HEK293T (cell line): ENCODE results near the gene NME8.

Experiments
- BHLHE40 ChIP-seq: fragments of 450-650 bp; IDR thresholded peaks from 2 replicates; pipeline ENCODE4 v1.6.1; 2016; ENCODE audit warnings: mild to moderate bottlenecking, moderate library complexity, borderline replicate concordance
- CTBP1 ChIP-seq: fragments of 450-650 bp; IDR thresholded peaks from 2 replicates; pipeline ENCODE4 v1.6.1; 2016; ENCODE audit warnings: borderline replicate concordance
- FOXA1 ChIP-seq: fragments of 450-650 bp; IDR thresholded peaks from 2 replicates; pipeline ENCODE4 v1.6.1; 2016; ENCODE audit warnings: mild to moderate bottlenecking
- FOXK2 ChIP-seq: fragments of 450-650 bp; IDR thresholded peaks from 2 replicates; pipeline ENCODE4 v1.6.1; 2016; ENCODE audit warnings: mild to moderate bottlenecking
- FOXM1 ChIP-seq: fragments of 450-650 bp; IDR thresholded peaks from 2 replicates; pipeline ENCODE4 v1.6.1; 2017; ENCODE audit warnings: mild to moderate bottlenecking, borderline replicate concordance
- HDGF ChIP-seq: fragments of 450-650 bp; IDR thresholded peaks from 2 replicates; pipeline ENCODE4 v1.6.1; 2017; ENCODE audit warnings: antibody characterized with exemption, borderline replicate concordance
- LEF1 ChIP-seq: fragments of 450-650 bp; IDR thresholded peaks from 2 replicates; pipeline ENCODE4 v1.6.1; 2017; ENCODE audit warnings: mild to moderate bottlenecking, borderline replicate concordance
- PKNOX1 ChIP-seq: fragments of 450-650 bp; IDR thresholded peaks from 2 replicates; pipeline ENCODE4 v1.6.1; 2016
- SP1 ChIP-seq: fragments of 450-650 bp; IDR thresholded peaks from 2 replicates; pipeline ENCODE4 v1.6.1; 2017
- TARDBP ChIP-seq: fragments of 450-650 bp; IDR thresholded peaks from 2 replicates; pipeline ENCODE4 v1.6.1; 2016
- ZNF384 ChIP-seq: fragments of 450-650 bp; IDR thresholded peaks from 2 replicates; pipeline ENCODE4 v1.6.1; 2016

GRCh38 chr7:37915438-37915837, 67.0 kb downstream of the NME8 start:
- TF ChIP-seq FOXM1 = no peak
- no peak for TF ChIP-seq BHLHE40
- TF ChIP-seq SP1 = no peak
- TF ChIP-seq FOXA1 = no peak
- TF ChIP-seq TARDBP = no peak
- TF ChIP-seq HDGF = no peak
- TF ChIP-seq ZNF384 = no peak
- TF ChIP-seq PKNOX1 = no peak
- TF ChIP-seq FOXK2 = no peak
- no peak for TF ChIP-seq CTBP1
- TF ChIP-seq LEF1 = no peak
